Fibroblast of mammary gland (primary cell): ENCODE results near the gene SERHL2.
"Not testable (repeated sequence)": the region's sequence is repeated elsewhere in the genome, so short reads cannot be mapped to it uniquely, and the experiment has no call there.

Experiments
- DNase-seq: peaks from one replicate; pipeline ENCODE4 v3.0.0-alpha.2; 2010; ENCODE audit warnings: low read depth
- H3K4me3 ChIP-seq: 2 replicates; pipeline ENCODE4 v1.5.1; 2011; ENCODE audit warnings: low read depth, mild to moderate bottlenecking, low read length, moderate library complexity; ENCODE audit not compliant: control insufficient read depth
- TF ChIP-seq, protein P1 (sequence below): conservative IDR thresholded peaks from 2 replicates; pipeline ENCODE4 v1.5.1; 2011; ENCODE audit warnings: low read depth, low read length, inconsistent platforms; ENCODE audit not compliant: control insufficient read depth, insufficient read depth

The SERHL2 gene

DNA sequence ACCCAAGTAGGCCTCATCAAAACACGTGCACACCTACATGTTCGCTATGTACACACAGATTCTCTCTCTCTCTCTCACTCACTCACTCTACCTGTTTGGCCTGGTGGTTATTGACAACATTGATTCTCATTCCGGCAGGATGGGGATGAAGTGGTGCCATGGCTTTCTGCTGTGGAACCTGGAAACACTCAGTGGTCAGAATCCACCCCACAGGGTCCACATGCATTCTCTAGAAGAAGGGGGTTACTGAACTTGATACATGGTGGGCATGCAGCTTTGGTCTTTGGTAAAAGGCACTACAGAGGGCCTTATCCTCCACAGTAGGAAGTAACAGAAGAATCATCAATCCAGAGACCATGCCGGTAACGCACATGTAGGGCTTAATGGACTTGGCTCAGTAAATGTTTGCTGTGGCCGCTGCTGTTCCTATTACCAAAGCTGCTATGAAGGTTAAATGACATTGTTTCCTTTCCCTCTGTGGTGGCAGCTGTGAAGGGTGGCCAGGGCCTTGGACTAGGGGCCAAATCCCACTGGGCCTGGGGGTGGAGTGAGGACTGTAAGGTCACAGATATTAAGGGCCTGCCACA lies 48.2 kb downstream of the SERHL2 start:
- H3K4me3 ChIP-seq: no peak overlapping the region
- TF ChIP-seq, protein P1, sequence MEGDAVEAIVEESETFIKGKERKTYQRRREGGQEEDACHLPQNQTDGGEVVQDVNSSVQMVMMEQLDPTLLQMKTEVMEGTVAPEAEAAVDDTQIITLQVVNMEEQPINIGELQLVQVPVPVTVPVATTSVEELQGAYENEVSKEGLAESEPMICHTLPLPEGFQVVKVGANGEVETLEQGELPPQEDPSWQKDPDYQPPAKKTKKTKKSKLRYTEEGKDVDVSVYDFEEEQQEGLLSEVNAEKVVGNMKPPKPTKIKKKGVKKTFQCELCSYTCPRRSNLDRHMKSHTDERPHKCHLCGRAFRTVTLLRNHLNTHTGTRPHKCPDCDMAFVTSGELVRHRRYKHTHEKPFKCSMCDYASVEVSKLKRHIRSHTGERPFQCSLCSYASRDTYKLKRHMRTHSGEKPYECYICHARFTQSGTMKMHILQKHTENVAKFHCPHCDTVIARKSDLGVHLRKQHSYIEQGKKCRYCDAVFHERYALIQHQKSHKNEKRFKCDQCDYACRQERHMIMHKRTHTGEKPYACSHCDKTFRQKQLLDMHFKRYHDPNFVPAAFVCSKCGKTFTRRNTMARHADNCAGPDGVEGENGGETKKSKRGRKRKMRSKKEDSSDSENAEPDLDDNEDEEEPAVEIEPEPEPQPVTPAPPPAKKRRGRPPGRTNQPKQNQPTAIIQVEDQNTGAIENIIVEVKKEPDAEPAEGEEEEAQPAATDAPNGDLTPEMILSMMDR: no peak
- no peak for DNase-seq

DNA sequence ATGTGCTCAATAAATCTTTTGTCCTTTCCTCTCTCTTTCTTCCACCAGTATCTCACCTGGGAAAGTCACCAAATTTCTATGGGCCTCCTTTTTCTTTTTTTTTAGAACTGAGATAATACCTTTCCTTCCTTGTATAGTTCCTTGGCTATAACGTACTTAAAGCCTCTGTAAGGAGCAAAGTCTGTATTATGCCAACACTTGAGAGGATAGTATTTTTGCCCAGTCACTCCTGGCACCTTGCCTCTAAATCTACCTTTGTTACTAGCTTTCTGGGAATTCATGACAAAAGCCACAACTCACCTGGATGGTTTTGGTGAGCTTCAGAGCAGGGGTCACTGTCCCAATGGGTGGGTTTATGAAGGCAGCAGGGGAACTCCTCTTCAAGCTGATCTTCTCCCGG lies 48.7 kb downstream of the SERHL2 start:
- DNase-seq: no peak
- TF ChIP-seq, protein P1: no peak
- no peak overlapping the region for H3K4me3 ChIP-seq

DNA sequence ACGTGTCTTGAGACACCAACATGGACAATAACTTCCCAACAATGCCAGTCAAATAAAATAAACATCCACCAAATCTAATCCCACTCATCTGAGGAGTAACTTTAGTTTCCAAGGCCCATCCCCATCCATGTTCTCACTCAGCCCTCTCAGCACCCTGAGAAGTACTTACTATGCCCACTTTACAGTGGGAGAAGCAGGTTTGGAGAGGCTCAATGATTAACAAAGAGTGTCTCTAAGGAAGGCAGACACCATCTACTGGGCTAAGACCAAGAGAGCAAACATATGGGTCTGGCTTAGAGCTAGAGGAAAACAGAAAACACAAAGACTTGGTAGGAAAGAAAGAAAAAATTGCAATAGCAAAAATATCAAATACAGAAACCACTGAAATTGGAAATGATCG lies 49.7 kb downstream of the SERHL2 start:
- no peak overlapping the region for H3K4me3 ChIP-seq
- TF ChIP-seq, protein P1: no peak
- DNase-seq: no peak

DNA sequence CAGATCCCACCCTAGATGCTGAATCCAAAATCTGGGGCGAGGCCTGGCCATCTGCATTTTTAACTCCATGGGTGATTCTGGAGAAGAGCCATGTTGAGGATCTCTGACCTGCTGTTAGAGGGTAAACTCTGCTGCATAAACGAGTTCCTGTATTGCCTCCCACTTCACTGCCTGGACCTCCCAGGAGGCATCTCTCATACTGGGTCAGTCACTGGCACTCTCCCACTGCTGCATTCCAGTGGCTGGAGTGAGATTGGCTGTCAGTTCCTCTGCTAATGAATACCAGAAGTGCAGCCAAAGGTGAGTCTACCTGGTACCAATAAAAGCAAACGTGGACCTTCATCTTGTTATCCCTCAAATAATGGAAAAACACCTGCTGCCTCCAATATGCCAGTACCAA lies 50.6 kb downstream of the SERHL2 start:
- TF ChIP-seq, protein P1: no peak
- H3K4me3 ChIP-seq: no peak overlapping the region
- peak; percentile 42 for DNase-seq

DNA sequence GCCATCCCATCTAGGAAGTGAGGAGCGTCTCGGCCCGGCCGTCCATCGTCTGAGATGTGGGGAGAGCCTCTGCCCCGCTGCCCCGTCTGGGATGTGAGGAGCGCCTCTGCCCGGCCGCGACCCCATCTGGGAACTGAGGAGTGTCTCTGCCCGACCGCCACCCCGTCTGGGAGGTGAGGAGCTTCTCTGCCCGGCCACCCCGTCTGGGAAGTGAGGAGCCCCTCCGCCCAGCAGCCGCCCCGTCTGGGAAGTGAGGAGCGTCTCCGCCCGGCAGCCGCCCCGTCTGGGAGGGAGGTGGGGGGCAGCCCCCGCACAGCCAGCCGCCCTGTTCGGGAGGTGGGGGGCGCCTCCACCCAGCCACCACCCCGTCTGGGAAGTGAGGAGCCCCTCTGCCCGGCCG lies 53.9 kb downstream of the SERHL2 start:
- H3K4me3 ChIP-seq: not testable (repeated sequence)

DNA sequence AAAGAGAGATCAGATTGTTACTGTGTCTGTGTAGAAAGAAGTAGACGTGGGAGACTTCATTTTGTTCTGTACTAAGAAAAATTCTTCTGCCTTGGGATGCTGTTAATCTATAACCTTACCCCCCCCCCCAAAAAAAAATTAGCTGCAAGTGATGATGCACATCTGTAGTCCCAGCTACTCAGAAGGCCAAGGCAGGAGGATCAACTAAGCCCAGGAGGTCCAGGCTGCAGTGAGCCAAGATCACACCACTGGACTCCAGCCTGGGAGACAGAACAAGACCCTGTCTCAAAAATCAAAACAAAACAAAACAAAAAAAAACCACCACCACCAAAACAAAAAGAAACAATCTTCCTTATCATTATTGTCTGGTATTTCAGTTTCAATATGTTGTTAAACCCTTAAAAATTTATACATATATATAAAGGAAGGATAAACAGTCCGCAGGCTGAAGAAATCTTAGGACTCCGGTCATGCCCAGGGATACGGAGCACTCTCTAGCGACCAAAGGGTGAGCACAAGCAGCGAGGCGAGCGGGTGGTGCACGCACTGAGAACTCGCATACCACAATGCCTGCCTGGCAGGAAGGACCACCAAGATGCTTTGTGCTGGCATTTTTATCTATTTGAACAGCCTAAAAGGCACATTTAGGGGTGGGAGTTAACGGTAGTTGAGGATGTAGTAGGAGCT lies 54.5 kb downstream of the SERHL2 start:
- TF ChIP-seq, protein P1: no peak
- no peak for DNase-seq
- no peak overlapping the region for H3K4me3 ChIP-seq

More for the DNA sequence above, 53.9 kb downstream of the SERHL2 start:
- not testable (repeated sequence) for DNase-seq

DNA sequence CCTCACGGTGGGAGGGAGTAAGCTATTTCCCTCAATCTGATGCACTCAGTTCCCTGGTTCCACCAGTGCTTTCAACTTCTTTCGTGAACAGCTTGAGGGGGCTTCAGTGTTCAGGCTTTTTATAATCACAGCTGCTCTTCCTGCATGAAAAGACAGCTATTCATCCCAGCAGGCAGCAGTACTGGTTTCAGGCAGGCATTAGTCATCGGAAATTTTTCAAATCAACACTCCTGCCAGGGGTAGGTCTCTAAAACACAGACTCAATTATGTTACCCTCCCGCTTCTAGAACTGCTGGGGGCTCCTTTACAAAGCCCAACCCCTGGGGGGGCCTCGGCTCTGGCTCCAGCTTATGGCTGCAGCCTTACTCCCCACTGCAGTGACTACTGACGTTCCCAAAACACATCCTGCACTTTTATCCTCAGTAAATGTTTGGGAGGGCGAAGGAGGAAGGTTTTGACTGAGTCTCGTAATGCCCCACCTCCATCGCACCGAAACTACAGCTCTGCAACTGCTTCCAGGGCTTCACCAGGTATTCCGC lies 55.1 kb downstream of the SERHL2 start:
- TF ChIP-seq, protein P1: no peak
- peak overlapping the region; percentile 9 for H3K4me3 ChIP-seq
- peak; percentile 75 for DNase-seq
